ENCODE results near the gene ZNF627. TPM values are rescaled to one million over a fixed set of nuclear protein-coding genes. Genes with fewer than 3 reads are reported as not detected.
"Not testable (repeated sequence)": the region's sequence is repeated elsewhere in the genome, so short reads cannot be mapped to it uniquely, and the experiment has no call there.

The ZNF627 gene
- total RNA-seq, 1 donor from 2014 or later, result 24.5 TPM

- peaks cover 4% of the 10 kb centered on the region for H3K36me3 ChIP-seq (ENCODE audit: control insufficient read depth, insufficient read depth, low read length)
- DNase-seq (ENCODE audit: low read depth), result peak; percentile 67
- H3K4me3 ChIP-seq (ENCODE audit: low read depth, low read length), result no peak overlapping the region
- no peak for FAIRE-seq
- peak; percentile 57 for TF ChIP-seq CTCF (IDR thresholded peaks at IDR 0.05; ENCODE audit: insufficient read depth, low read length, severe bottlenecking)
- H3K27me3 ChIP-seq (ENCODE audit: control insufficient read depth, insufficient read depth, low read length), result no peaks in the 10 kb centered on the region
Observed at GRCh38 chr19:11560404-11561051, 36.8 kb upstream of the ZNF627 start.

- no peaks in the 10 kb centered on the region for H3K36me3 ChIP-seq (ENCODE audit: control insufficient read depth, insufficient read depth, low read length)
- no peak for DNase-seq (ENCODE audit: low read depth)
- H3K4me3 ChIP-seq (ENCODE audit: low read depth, low read length), result no peak overlapping the region
- TF ChIP-seq CTCF (IDR thresholded peaks at IDR 0.05; ENCODE audit: insufficient read depth, low read length, severe bottlenecking), result no peak
- no peak for FAIRE-seq
- H3K27me3 ChIP-seq (ENCODE audit: control insufficient read depth, insufficient read depth, low read length), result no peaks in the 10 kb centered on the region
Observed at GRCh38 chr19:11563532-11563931, 33.8 kb upstream of the ZNF627 start.

GRCh38 chr19:11564082-11564807, 33.0 kb upstream of the ZNF627 start:
- H3K4me3 ChIP-seq (ENCODE audit: low read depth, low read length); H3K27me3 ChIP-seq (ENCODE audit: control insufficient read depth, insufficient read depth, low read length); FAIRE-seq; H3K36me3 ChIP-seq (ENCODE audit: control insufficient read depth, insufficient read depth, low read length); DNase-seq (ENCODE audit: low read depth): not testable (repeated sequence)

- H3K27me3 ChIP-seq (ENCODE audit: control insufficient read depth, insufficient read depth, low read length); FAIRE-seq; DNase-seq (ENCODE audit: low read depth); H3K36me3 ChIP-seq (ENCODE audit: control insufficient read depth, insufficient read depth, low read length); H3K4me3 ChIP-seq (ENCODE audit: low read depth, low read length): not testable (repeated sequence)
Observed at GRCh38 chr19:11565649-11565980, 31.7 kb upstream of the ZNF627 start.

- no peak for FAIRE-seq
- no peaks in the 10 kb centered on the region for H3K27me3 ChIP-seq (ENCODE audit: control insufficient read depth, insufficient read depth, low read length)
- DNase-seq (ENCODE audit: low read depth), result no peak
- H3K4me3 ChIP-seq (ENCODE audit: low read depth, low read length), result no peak overlapping the region
- H3K36me3 ChIP-seq (ENCODE audit: control insufficient read depth, insufficient read depth, low read length), result no peaks in the 10 kb centered on the region
- TF ChIP-seq CTCF (IDR thresholded peaks at IDR 0.05; ENCODE audit: insufficient read depth, low read length, severe bottlenecking), result no peak
Observed at GRCh38 chr19:11566164-11566563, 31.1 kb upstream of the ZNF627 start.

- DNase-seq (ENCODE audit: low read depth) (no peak), FAIRE-seq (no peak)
- no peak for TF ChIP-seq CTCF (IDR thresholded peaks at IDR 0.05; ENCODE audit: insufficient read depth, low read length, severe bottlenecking)
- no peak overlapping the region for H3K4me3 ChIP-seq (ENCODE audit: low read depth, low read length)
- no peaks in the 10 kb centered on the region for H3K27me3 ChIP-seq (ENCODE audit: control insufficient read depth, insufficient read depth, low read length)
- no peaks in the 10 kb centered on the region for H3K36me3 ChIP-seq (ENCODE audit: control insufficient read depth, insufficient read depth, low read length)
Observed at GRCh38 chr19:11570039-11570462, 27.2 kb upstream of the ZNF627 start.

- not testable (repeated sequence) for DNase-seq (ENCODE audit: low read depth); H3K4me3 ChIP-seq (ENCODE audit: low read depth, low read length); FAIRE-seq; H3K36me3 ChIP-seq (ENCODE audit: control insufficient read depth, insufficient read depth, low read length); H3K27me3 ChIP-seq (ENCODE audit: control insufficient read depth, insufficient read depth, low read length)
Observed at GRCh38 chr19:11573354-11573753, 23.9 kb upstream of the ZNF627 start.

GRCh38 chr19:11573763-11574162, 23.5 kb upstream of the ZNF627 start:
- FAIRE-seq; H3K4me3 ChIP-seq (ENCODE audit: low read depth, low read length); H3K27me3 ChIP-seq (ENCODE audit: control insufficient read depth, insufficient read depth, low read length); H3K36me3 ChIP-seq (ENCODE audit: control insufficient read depth, insufficient read depth, low read length); DNase-seq (ENCODE audit: low read depth): not testable (repeated sequence)

Data from bronchial epithelial cell (primary cell).